HG03066 (cell line): Measurements from ENCODE around the gene DOLPP1.

Experiments
- ATAC-seq: cut with Tn5 transposase; IDR thresholded peaks from one replicate; pipeline ENCODE4 v1.9.1; 2021; ENCODE audit warnings: low read depth; ENCODE audit not compliant: unreplicated experiment

Gene DOLPP1

DNA sequence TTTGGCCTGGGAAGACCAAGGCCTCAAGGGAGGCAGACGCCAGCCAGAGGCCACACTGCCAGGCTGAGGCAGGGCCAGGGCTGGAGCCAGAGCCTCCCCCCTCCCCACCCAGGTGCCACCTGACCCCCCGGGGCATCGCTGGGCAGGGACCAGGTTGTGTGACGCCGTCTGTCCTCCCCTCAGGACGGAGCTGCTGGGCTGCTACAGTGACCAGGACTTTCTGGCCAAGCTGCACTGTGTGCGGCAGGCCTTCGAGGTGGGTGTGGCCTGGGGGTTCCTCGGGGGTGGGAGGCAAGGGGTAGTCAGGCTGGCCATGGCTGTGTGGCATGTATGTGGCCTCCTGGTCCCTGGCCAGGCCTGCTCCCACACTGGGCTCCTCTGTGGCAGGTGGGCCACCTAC is 17.9 kb upstream of the DOLPP1 start:
- ATAC-seq: no peak

DNA sequence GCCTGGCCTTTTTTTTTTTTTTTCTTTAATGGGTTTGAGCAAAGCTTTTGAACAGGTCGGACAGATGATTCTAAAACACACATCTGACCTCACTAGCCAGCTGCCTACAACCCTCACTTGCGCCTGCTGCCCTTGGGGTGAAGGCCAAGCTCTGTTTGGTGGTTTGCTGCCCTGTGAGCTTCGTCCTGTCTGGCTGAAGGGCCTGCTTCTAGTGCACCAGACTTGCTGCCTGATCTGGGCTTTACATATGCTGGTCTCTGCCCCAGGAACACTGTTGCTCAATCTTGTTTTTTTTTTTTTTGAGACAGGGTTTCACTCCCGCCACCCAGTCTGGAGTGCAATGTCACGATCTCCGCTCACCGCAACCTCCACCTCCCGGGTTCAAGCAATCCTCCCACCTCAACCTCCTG is 16.4 kb upstream of the DOLPP1 start:
- no peak for ATAC-seq

DNA sequence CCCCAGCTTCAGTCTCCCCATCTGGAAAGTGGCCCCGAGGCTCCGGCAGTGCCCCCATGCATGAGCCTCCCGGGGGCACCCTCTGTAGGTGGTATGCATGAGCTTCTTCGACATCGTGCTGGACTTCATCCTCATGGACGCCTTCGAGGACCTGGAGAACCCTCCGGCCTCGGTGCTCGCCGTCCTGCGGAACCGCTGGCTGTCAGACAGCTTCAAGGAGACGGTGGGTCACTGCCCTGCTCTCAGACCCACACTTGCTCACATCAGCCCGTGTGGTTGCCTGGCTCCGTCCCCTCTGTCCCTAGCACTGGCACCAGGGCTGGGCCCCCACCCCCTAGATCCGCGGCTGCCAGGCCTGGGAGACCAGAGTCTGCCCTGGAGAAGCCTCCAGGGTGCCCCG is 12.8 kb upstream of the DOLPP1 start:
- no peak for ATAC-seq

DNA sequence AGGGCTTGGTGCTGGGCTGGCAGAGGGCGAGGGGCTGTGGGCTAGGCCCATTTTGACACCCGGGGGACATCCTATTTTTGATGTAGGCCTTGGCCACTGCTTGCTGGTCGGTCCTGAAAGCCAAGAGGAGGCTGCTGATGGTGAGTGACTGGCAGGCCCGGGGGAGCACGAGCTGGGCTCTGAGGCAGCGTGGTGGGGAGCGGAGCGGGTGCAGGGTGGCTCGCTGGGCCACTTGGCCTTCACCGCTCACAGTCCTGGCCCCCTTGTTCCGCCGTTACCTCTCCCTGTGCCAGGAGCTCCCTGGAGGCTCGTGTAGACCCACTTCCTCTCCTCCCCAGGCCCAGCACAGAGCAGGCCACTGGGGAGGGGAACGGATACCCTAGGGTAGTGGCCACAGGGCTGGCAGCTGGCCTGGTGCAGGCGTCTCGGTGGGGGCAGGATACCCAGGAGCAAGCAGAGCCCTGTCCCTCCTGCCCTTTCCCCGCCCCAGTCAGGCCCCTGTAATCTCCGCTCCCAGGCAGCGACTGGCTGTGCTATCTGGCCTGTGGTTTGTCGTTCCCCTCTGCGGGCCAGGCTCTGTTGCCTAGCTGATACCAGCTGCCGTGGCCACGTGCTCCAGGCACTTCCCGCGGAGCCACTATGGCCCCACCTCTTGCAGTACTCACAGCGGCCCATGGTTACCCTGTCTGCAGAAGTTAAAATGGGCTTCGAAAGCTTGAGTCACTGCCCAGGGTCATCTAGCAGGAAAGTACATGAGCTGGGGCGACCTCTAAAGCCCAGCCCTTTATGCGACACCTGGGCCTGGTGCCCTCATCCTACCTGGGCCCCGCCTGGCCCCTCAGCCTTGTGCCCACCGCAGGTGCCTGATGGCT is 11.7 kb upstream of the DOLPP1 start:
- ATAC-seq: peak; percentile 86

GRCh38 chr9:129069862-129070641 is 10.9 kb upstream of the DOLPP1 start:
- no peak for ATAC-seq

GRCh38 chr9:129070696-129071525 is 10.0 kb upstream of the DOLPP1 start:
- ATAC-seq: no peak

- no peak for ATAC-seq
Observed at GRCh38 chr9:129071526-129072126, 9.3 kb upstream of the DOLPP1 start.

- no peak for ATAC-seq
Observed at GRCh38 chr9:129072171-129072570, 8.7 kb upstream of the DOLPP1 start.

GRCh38 chr9:129073404-129073803 is 7.5 kb upstream of the DOLPP1 start:
- ATAC-seq: no peak

GRCh38 chr9:129074106-129074505 is 6.8 kb upstream of the DOLPP1 start:
- ATAC-seq: no peak

DNA sequence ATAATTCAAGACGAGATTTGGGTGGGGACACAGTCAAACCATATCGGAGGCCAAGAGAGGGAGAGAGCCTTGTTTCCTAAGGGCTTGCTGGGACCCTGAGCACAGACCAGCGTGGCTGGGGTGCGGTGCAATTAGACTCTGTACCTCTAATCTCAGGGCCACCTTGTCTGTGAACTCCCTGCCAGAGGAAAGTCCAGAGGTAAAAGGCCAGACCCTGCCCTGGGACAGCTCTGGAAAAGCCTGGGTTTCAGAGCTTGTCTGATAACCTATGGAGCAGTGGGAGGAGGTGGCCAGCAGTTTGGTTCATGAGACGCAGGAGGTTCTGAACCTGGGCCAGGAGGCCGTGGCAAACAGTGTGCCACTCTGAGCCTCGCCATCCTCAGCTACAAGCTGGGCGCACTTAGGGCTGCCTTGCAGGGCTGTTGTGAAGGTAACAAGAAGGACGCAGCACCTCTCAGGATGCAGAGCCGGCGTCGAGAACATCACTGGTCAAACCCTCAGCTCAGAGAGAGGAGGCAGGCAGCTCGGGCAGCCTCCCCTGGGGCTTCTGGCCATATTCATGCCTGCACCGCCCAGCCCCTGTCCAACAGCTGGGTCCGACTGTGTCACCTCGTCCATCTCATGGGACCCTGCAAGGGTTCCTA is 4.8 kb upstream of the DOLPP1 start:
- ATAC-seq: no peak

- no peak for ATAC-seq
Observed at GRCh38 chr9:129076640-129077037, 4.3 kb upstream of the DOLPP1 start.

DNA sequence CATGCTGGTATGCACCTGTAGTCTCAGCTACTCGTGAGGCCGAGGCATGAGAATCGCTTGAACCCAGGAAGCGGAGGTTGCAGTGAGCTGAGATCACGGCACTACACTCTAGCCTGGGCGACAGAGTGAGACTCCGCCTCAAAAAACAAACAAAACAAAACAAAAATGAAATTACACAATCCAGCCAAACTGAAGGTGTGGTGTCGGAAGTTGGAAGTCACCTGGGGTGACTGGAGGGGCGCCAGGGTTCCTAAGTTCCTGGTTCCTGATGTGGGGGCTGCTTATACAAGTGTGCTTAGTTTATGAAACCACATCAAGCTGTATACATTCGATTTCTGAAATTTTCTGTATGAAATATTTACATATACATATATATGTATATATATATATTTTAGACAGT is 3.7 kb upstream of the DOLPP1 start:
- no peak for ATAC-seq

GRCh38 chr9:129078691-129079503 is 2.0 kb upstream of the DOLPP1 start:
- no peak for ATAC-seq

DNA sequence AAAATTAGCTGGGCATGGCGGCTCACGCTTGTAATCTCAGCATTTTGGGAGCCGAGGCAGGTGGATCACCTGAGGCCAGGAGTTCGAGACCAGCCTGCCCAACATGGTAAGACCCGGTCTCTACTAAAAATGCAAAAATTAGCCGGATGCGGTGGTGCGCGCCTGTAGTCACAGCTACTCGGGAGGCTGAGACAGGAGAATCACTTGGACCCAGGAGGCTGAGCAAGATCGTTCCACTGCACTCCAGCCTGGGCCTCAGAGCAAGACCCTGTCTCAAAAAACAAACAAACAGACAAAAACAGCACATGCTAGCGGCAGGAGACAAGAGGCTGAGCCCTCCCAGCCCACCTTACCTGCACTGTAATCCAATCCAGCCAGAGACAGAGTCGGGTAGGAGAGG is 1.1 kb upstream of the DOLPP1 start:
- ATAC-seq: no peak

DNA sequence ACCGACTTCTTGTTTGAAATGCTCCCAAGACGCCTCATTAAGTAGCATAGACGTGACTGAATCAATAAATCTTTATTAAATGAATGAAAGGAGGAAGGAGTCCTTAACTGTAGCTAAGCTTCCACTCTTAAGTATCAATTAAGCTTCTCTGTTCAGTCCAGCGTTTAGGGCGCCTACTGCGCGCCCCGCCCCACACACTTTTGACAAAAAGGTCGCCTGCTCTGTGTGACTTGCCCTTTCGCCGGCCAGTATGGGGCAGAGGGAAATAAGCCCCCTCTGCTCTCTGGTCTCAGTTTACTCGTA is 662 bp upstream of the DOLPP1 start:
- ATAC-seq: no peak

- ATAC-seq: no peak
Observed at GRCh38 chr9:129081388-129081904, 535 bp downstream of the DOLPP1 start.

- no peak for ATAC-seq
Observed at GRCh38 chr9:129084087-129084486, 3.2 kb downstream of the DOLPP1 start.

- ATAC-seq: no peak
Observed at GRCh38 chr9:129089246-129089645, 8.3 kb downstream of the DOLPP1 start.
